OCI-LY1 (cell line): ENCODE measurements around the gene ADAMTSL1.

ENCODE experiments used
- H2AFZ ChIP-seq: fragments of 200-600 bp; sonication (generic), shearing (Covaris generic); 2 replicates; pipeline ENCODE4 v1.6.0; 2014; ENCODE audit warnings: antibody characterized with exemption, mild to moderate bottlenecking, low read length
- H3F3A ChIP-seq: fragments of 200-600 bp; sonication (generic), shearing (Covaris generic); 2 replicates; pipeline ENCODE4 v1.6.0; 2014; ENCODE audit warnings: mild to moderate bottlenecking, antibody characterized with exemption, low read length, moderate library complexity; ENCODE audit not compliant: insufficient read depth
- H3K27ac ChIP-seq: fragments of 200-600 bp; sonication (generic); 2 replicates; pipeline ENCODE4 v1.5.1; 2014; ENCODE audit warnings: low read length, mixed run types, mild to moderate bottlenecking, low read depth; ENCODE audit not compliant: poor library complexity, severe bottlenecking
- H3K27me3 ChIP-seq: fragments of 200-600 bp; sonication (generic); 2 replicates; pipeline ENCODE4 v1.6.0; 2014; ENCODE audit warnings: antibody characterized with exemption, mild to moderate bottlenecking, low read length, moderate library complexity; ENCODE audit not compliant: insufficient read depth
- H3K36me3 ChIP-seq: fragments of 200-600 bp; sonication (generic); 2 replicates; pipeline ENCODE4 v1.6.1; 2014; ENCODE audit warnings: mild to moderate bottlenecking, antibody characterized with exemption, low read length, moderate library complexity, mixed read lengths; ENCODE audit not compliant: insufficient read depth
- H3K4me1 ChIP-seq: fragments of 200-600 bp; sonication (generic); 2 replicates; pipeline ENCODE4 v1.5.1; 2014; ENCODE audit warnings: mild to moderate bottlenecking, low read length, moderate library complexity; ENCODE audit not compliant: insufficient read depth, severe bottlenecking
- H3K4me2 ChIP-seq: fragments of 200-600 bp; sonication (generic), shearing (Covaris generic); 2 replicates; pipeline ENCODE4 v1.6.1; 2014; ENCODE audit warnings: low read length
- H3K4me3 ChIP-seq: fragments of 200-600 bp; sonication (generic); 2 replicates; pipeline ENCODE4 v1.5.1; 2014; ENCODE audit warnings: low read length, low read depth, mild to moderate bottlenecking, mixed read lengths; ENCODE audit not compliant: poor library complexity, severe bottlenecking
- H3K79me2 ChIP-seq: fragments of 200-600 bp; shearing (Covaris generic); 2 replicates; pipeline ENCODE4 v1.6.1; 2016; ENCODE audit warnings: mixed run types, low read length, mixed read lengths; ENCODE audit not compliant: insufficient read depth
- H3K9ac ChIP-seq: fragments of 200-600 bp; sonication (generic), shearing (Covaris generic); 2 replicates; pipeline ENCODE4 v1.6.1; 2014; ENCODE audit warnings: mild to moderate bottlenecking, low read length, mixed read lengths
- H3K9me2 ChIP-seq: fragments of 200-600 bp; sonication (generic), shearing (Covaris generic); 2 replicates; pipeline ENCODE4 v1.6.1; 2014; ENCODE audit warnings: low read depth, mild to moderate bottlenecking, low read length, mixed read lengths
- H3K9me3 ChIP-seq: fragments of 200-600 bp; shearing (Covaris generic); 2 replicates; pipeline ENCODE4 v1.6.1; 2014; ENCODE audit warnings: low read length, mixed read lengths
- H4K20me1 ChIP-seq: fragments of 200-600 bp; sonication (generic), shearing (Covaris generic); 2 replicates; pipeline ENCODE4 v1.6.0; 2016; ENCODE audit warnings: mild to moderate bottlenecking, low read length; ENCODE audit not compliant: insufficient read depth
- CTCF ChIP-seq: fragments of 200-600 bp; sonication (generic), shearing (Covaris generic); IDR thresholded peaks from 2 replicates; pipeline ENCODE4 v1.5.1; 2017; ENCODE audit warnings: mild to moderate bottlenecking, antibody characterized with exemption, low read length, moderate library complexity, mixed read lengths
- EZH2 ChIP-seq: fragments of 200-600 bp; sonication (generic), shearing (Covaris generic); IDR thresholded peaks from 2 replicates; pipeline ENCODE4 v1.8.0; 2017; ENCODE audit warnings: borderline replicate concordance, mixed run types, mild to moderate bottlenecking, antibody characterized with exemption, low read length, moderate library complexity, mixed read lengths

The ADAMTSL1 gene

DNA sequence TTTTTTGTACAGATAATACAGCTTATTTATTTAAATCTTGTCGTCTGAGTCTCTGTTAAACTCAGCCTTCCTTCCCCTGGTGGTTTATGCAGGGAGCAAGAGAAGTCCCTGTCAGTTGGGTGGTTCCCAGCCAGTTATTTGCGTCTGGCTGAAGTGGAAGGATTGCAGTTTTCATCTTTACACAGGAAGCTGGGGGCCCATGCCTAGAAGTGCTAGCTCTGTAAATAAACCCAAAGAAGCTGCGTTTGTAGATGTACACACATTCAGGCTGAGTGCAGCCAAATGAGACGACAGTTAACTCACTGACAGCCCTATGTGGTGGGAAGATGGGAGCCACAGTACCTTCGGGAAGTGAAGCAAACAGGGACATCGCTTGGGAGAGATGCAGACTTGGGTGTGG, 437.0 kb downstream of the ADAMTSL1 start:
- Histone ChIP-seq H3K79me2 (no peaks in the 10 kb centered on the region), H3K9ac (no peak overlapping the region), H4K20me1 (no peaks in the 10 kb centered on the region), H3F3A (no peaks in the 10 kb centered on the region), H3K9me3 (no peaks in the 10 kb centered on the region), H3K4me2 (no peak overlapping the region), H3K9me2 (no peaks in the 10 kb centered on the region), H3K36me3 (no peaks in the 10 kb centered on the region), H2AFZ (no peak overlapping the region), H3K27me3 (no peaks in the 10 kb centered on the region), H3K4me3 (no peak overlapping the region), H3K4me1 (no peaks in the 10 kb centered on the region), H3K27ac (no peak overlapping the region)
- TF ChIP-seq EZH2 (no peak), CTCF (no peak)

DNA sequence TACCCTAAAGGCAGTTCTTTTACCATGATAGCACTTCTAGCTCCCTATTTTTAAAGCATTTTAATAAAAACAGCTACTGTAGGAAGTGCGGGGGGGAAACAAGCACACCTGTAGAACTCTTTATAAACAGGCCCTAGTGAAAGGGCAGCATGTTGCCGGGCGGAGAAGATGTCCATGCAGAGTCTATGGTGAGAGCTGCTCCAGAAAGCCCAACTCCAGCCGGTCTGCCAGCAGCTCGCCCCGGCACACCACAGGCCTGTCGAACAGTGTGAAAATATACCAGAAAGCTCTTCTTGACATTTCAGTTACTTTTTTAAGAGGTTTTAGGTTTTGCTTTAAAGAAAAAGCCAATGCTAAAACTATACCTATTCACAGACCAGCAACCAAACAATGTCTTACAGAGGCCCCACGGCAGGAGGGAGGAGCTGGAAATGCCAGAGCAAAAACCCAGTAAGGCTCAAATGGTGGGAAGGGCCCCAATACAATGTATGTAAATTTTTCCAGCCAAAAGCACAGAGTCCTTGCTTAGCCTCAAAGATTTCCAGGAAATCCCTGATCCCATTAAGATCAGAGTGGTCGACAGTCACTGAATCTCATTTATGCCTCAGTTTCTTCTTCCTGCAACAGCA, 437.9 kb downstream of the ADAMTSL1 start:
- no peaks in the 10 kb centered on the region for H3K4me1 ChIP-seq
- H3K36me3 ChIP-seq: no peaks in the 10 kb centered on the region
- TF ChIP-seq EZH2: no peak
- TF ChIP-seq CTCF: no peak
- H3K27me3 ChIP-seq: no peaks in the 10 kb centered on the region
- H3K79me2 ChIP-seq: no peaks in the 10 kb centered on the region
- no peaks in the 10 kb centered on the region for H3K9me3 ChIP-seq
- H3F3A ChIP-seq: no peaks in the 10 kb centered on the region
- no peak overlapping the region for H3K27ac ChIP-seq
- H3K9me2 ChIP-seq: no peaks in the 10 kb centered on the region
- no peaks in the 10 kb centered on the region for H4K20me1 ChIP-seq
- no peak overlapping the region for H3K9ac ChIP-seq
- no peak overlapping the region for H3K4me3 ChIP-seq
- H2AFZ ChIP-seq: no peak overlapping the region
- no peak overlapping the region for H3K4me2 ChIP-seq

DNA sequence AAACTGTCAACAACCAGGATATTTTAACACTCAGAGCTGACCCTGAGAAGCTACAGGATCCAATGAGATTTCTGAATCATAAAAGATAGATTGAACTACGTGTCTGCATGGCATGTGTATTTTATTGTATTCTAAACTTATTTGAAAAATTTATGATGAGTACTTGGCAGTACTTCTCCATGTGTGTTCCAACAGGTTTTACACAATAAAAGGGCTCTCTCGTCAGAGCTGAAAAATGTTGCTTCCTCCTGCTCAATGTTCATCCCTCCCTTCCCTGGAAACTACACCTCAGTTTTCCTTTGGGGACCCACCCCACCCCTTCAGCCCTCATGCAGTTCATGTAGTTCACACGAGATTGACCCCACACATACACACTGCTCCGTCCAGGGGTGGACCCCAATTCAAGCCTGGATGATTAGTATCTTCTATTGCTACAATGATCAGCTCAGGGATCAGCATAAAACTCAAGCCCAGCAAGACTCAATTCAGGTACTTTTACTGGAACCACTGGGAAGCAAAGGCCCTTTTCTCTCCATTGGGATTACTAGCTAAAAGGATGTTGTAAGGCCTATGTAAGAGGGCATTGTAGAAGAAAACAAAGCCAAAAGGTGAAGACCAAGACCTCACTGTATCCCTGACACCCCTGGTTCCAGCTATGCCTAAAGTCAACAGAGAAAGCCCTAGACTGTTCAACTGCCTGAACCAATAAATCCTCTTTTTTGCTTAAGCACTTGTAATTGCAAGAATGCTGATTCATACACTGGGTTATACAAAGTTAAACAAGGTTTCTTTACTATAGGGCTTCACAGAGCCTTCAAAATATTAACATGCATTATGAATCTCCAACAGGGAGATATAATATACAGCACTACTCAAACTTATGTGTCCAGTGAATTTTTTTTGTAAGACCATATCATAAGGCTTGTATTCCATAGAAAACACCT, 446.5 kb downstream of the ADAMTSL1 start:
- Histone ChIP-seq H3K9ac (no peak overlapping the region), H3F3A (no peaks in the 10 kb centered on the region), H3K9me2 (no peaks in the 10 kb centered on the region), H3K4me3 (no peak overlapping the region), H3K27ac (no peak overlapping the region), H3K27me3 (no peaks in the 10 kb centered on the region), H4K20me1 (no peaks in the 10 kb centered on the region), H3K4me1 (no peaks in the 10 kb centered on the region), H3K4me2 (no peak overlapping the region), H2AFZ (no peak overlapping the region), H3K36me3 (no peaks in the 10 kb centered on the region), H3K9me3 (no peaks in the 10 kb centered on the region), H3K79me2 (no peaks in the 10 kb centered on the region)
- TF ChIP-seq EZH2 (no peak), CTCF (no peak)
